Esophagus squamous epithelium (tissue), 5 donors: ENCODE measurements around the gene KIAA1671. TPM values are rescaled to one million over a fixed set of nuclear protein-coding genes. Genes with fewer than 3 reads are reported as not detected.

Experiments
- DNase-seq: peaks from one replicate; lab custom pipeline; 2025; lab: John Stamatoyannopoulos, UW
- H3K27ac ChIP-seq, 4 donors: fragments of 200-600 bp; sonication (generic); one replicate each; pipeline ENCODE4 v1.5.1; 2016 to 2019; ENCODE audit warnings: mild to moderate bottlenecking in 1 of 4
- H3K27me3 ChIP-seq, 4 donors: fragments of 200-600 bp; sonication (generic); 1 replicate in 3 of 4; 2 replicates in 1 of 4; pipeline versions ENCODE4 v1.5.1 to v1.6.0; 2017 to 2021; ENCODE audit warnings: antibody characterized with exemption in 1 of 4
- H3K36me3 ChIP-seq, 3 donors: fragments of 200-600 bp; sonication (generic); one replicate each; pipeline ENCODE4 v1.5.1; 2016 to 2019
- H3K4me1 ChIP-seq, 3 donors: fragments of 200-600 bp; sonication (generic); one replicate each; pipeline ENCODE4 v1.5.1; 2017 to 2019
- H3K4me3 ChIP-seq, 4 donors: fragments of 200-600 bp; sonication (generic); 1 replicate in 3 of 4; 2 replicates in 1 of 4; pipeline ENCODE4 v1.5.1; 2016 to 2019; ENCODE audit warnings: mild to moderate bottlenecking in 2 of 4, moderate library complexity in 1 of 4
- H3K9me3 ChIP-seq, 3 donors: fragments of 200-600 bp; sonication (generic); one replicate each; pipeline ENCODE4 v1.5.1; 2016 to 2019
- POLR2A ChIP-seq, 4 donors: fragments of 450-650 bp; IDR thresholded peaks; one replicate each; pipeline ENCODE4 v1.6.1; 2017; ENCODE audit warnings: antibody characterized with exemption in 4 of 4, mild to moderate bottlenecking in 4 of 4, moderate library complexity in 3 of 4
- WGBS, 2 donors: methylation state at CpG; one replicate each; pipeline ENCODE4 v1.1.5; 2018; 5-methylcytosine and 5-hydroxymethylcytosine counted together
- intact Hi-C: fragments of 100-400 bp; cut with DNase I; formaldehyde crosslinking; loops from one replicate; pipeline ENCODE4 v1.15.0; 2022
- total RNA-seq, 4 donors: library from RNA; depleted of rRNA; stranded (reverse); fragments of >200 nt; gene quantifications; one replicate each; pipeline ENCODE4 v1.1.0, GENCODE V29; 2016
- TF ChIP-seq, protein P1 (sequence below), 6 experiments: fragments of 450-650 bp in 4 of 6; fragments of 200-600 bp in 2 of 6; sonication (generic) in 2 of 6; IDR thresholded peaks; one replicate each; pipeline ENCODE4 v1.5.1; 2016 to 2019; ENCODE audit warnings: antibody characterized with exemption in 6 of 6, mild to moderate bottlenecking in 4 of 6, moderate library complexity in 4 of 6
- donor health status: DM: yes; HTN: yes; CAD: no.

KIAA1671 gene
- total RNA-seq, 4 donors from 2014 or later: 43.1 to 73.2 (median 47.5) TPM

DNA sequence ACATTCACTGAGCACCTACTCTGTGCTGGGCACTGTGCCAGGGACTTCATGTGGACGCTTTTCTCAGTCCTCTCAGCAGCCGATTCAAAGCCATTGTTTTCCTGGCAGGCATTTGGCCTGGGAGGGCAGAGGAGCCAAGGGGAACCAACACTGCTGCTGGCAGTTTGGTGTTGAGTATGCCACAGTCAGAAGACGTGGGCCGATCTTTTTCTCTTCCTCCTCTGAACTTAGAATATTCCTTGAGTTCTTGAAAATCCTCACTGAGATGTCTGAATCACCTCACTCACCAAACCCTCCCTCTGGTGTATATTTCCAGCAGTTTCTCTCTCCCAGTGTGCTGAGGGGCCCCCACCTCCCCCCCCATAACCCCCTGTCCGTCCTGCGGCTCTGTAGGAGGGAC, 132.6 kb downstream of the KIAA1671 start:
- Histone ChIP-seq H3K4me1 (peaks cover 11 to 43% (median 15%) of the 10 kb centered on the region in 3 donors), H3K9me3 (no peaks in the 10 kb centered on the region), H3K27ac (no peak overlapping the region), H3K4me3 (no peak overlapping the region), H3K36me3 (no peaks in the 10 kb centered on the region), H3K27me3 (no peaks in the 10 kb centered on the region)
- 61 to 81% methylated on average over 6 of the region's 6 CpGs for WGBS, 2 donors
- DNase-seq: no peak
- TF ChIP-seq, protein P1, sequence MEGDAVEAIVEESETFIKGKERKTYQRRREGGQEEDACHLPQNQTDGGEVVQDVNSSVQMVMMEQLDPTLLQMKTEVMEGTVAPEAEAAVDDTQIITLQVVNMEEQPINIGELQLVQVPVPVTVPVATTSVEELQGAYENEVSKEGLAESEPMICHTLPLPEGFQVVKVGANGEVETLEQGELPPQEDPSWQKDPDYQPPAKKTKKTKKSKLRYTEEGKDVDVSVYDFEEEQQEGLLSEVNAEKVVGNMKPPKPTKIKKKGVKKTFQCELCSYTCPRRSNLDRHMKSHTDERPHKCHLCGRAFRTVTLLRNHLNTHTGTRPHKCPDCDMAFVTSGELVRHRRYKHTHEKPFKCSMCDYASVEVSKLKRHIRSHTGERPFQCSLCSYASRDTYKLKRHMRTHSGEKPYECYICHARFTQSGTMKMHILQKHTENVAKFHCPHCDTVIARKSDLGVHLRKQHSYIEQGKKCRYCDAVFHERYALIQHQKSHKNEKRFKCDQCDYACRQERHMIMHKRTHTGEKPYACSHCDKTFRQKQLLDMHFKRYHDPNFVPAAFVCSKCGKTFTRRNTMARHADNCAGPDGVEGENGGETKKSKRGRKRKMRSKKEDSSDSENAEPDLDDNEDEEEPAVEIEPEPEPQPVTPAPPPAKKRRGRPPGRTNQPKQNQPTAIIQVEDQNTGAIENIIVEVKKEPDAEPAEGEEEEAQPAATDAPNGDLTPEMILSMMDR (IDR thresholded peaks at IDR 0.05): no peak
- no peak for TF ChIP-seq POLR2A (IDR thresholded peaks at IDR 0.05)
- intact Hi-C loops: no loop called here

DNA sequence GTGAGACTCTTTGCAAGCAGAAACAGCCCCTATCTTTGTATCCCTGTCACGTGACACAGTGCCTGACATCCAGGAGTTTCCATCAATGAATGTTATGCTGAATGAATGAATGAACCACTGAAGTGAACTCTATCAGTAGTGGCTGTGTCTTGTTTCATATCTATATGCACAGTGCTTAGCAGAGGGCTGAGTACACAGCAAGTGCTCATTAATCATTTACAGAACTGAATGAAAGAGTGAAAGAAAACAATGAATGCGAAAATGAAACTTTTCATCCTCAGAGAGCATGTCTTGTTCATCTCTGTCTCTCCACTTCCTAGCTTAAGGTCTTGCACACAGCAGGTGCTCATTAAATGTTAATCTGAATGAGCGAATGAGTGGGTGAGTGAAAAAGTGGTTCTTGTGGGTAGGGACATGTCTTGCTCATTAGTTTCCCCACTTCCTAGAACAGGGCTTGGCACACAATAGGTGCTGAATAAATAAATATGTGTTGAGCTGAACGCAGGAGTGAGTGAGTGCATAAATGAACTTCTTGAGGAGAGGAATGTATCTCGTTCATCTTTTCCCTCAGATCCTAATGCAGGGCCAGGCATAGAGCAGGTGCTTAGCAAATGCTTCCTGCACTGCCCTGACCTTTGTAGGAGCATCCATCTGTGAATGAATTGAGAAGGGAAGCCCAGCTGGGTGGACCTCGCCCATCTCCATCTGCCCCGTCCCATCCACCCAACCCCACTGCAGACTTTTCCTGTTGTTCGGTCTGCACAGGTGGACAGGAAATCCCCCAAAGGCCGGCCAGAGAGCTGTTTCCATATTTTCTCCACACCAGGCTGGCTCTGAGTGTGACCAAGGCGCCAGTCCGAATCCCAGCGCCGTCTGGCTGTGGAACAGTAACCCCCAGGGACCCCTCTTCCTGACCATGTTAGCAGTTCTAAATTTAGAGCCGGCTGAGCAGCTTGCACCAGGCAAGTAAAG, 133.7 kb downstream of the KIAA1671 start:
- peak overlapping the region in 1 of 4 donors; percentile 22 for H3K27ac ChIP-seq
- H3K4me1 ChIP-seq: peaks cover 11 to 48% (median 16%) of the 10 kb centered on the region in 3 donors
- H3K4me3 ChIP-seq: no peak overlapping the region
- no peak for DNase-seq
- WGBS, 2 donors: 44 to 55% methylated on average over 11 to 14 of the region's 14 CpGs
- intact Hi-C loops: no loop called here
- TF ChIP-seq, protein P1 (IDR thresholded peaks at IDR 0.05): no peak
- no peak for TF ChIP-seq POLR2A (IDR thresholded peaks at IDR 0.05)
- no peaks in the 10 kb centered on the region for H3K36me3 ChIP-seq
- H3K9me3 ChIP-seq: no peaks in the 10 kb centered on the region
- H3K27me3 ChIP-seq: no peaks in the 10 kb centered on the region

DNA sequence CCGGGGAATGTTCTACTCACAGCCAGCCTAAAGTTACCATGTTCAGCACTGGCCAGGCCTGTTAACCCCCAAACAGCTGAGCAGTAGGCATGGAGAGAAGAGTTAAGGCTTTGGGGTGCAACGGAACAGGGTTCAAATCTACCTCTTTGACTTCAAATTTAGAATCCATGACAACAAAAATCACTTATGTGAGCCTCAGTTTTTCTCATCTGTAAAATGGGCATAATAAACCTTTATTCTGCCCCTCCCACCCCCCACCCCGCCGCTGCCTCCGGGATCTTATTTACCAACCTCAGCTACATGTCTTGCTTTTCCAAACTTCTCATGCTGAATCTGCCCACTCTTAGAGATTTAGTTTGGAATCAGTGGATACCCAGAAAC, 134.4 kb downstream of the KIAA1671 start:
- Histone ChIP-seq H3K36me3 (no peaks in the 10 kb centered on the region), H3K27me3 (no peaks in the 10 kb centered on the region), H3K9me3 (no peaks in the 10 kb centered on the region), H3K27ac (peak overlapping the region in 1 of 4 donors; percentile 22), H3K4me3 (no peak overlapping the region), H3K4me1 (peaks cover 11 to 48% (median 16%) of the 10 kb centered on the region in 3 donors)
- intact Hi-C loops: no loop called here
- TF ChIP-seq POLR2A (IDR thresholded peaks at IDR 0.05): no peak
- TF ChIP-seq, protein P1 (IDR thresholded peaks at IDR 0.05): no peak
- WGBS, 2 donors: 47 to 77% methylated on average over 4 to 5 of the region's 5 CpGs
- DNase-seq: no peak

DNA sequence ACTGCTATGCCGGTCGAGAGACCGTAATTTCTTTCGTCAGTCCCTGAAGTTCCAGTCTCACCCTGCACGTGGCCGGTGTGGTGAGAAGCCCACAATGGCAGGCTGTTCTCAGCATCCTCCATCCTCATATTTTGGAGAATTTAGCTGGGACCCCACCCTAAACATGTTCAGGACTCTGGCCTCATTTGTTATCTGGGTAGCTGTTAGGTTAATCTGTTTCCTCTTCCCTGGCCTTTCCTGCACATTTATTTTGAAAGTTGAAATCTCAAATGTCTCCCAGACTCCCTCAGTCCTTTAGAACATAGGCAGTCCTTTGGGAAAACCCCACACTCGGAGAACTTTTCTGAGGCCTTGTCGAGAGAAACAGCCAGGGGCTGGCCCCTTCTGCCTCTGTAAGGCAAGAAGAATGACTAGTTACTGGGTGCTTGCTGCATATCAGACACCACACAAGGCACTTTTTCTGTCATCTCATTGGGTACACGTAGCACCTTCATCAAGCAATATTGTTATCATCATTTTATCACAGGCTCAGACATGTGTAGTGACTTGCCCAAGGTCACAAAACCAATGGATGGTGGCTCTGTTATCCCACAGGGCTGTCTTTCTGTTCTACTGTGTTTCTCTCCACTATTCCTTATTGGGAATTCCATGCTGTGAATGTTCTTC, 137.8 kb downstream of the KIAA1671 start:
- Histone ChIP-seq H3K4me1 (peaks cover 5 to 45% (median 16%) of the 10 kb centered on the region in 3 donors), H3K4me3 (no peak overlapping the region), H3K27ac (no peak overlapping the region), H3K36me3 (no peaks in the 10 kb centered on the region), H3K9me3 (no peaks in the 10 kb centered on the region), H3K27me3 (no peaks in the 10 kb centered on the region)
- 65 to 78% methylated on average over 9 of the region's 9 CpGs for WGBS, 2 donors
- DNase-seq: no peak
- intact Hi-C loops: no loop called here
- TF ChIP-seq POLR2A (IDR thresholded peaks at IDR 0.05): no peak

DNA sequence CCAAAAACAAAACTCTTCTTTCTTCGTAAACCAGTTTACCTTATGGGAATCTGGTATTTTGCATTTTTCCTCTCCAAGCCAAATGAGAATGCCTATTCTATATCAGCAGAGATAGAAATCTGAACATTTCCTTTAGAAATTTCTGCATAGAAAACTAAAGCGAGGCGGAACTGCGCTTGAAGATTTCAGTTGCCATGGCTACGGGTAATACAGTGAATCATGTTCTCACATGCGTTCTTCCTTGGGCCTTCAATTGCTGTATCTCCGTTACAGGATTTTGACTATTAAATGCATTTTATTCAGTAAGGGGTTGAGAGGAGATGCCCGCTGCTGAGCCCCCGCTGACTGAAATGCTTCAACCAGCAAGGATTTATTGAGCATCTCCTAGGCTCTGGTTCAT, 138.9 kb downstream of the KIAA1671 start:
- Histone ChIP-seq H3K4me1 (peaks cover 0 to 34% (median 11%) of the 10 kb centered on the region in 3 donors), H3K27me3 (no peaks in the 10 kb centered on the region), H3K36me3 (peaks cover 0 to 9% (median 0%) of the 10 kb centered on the region in 3 donors), H3K9me3 (no peaks in the 10 kb centered on the region), H3K4me3 (no peak overlapping the region), H3K27ac (no peak overlapping the region)
- DNase-seq: no peak
- WGBS, 2 donors: 65 to 71% methylated on average over 9 of the region's 9 CpGs
- intact Hi-C loops: no loop called here
- no peak for TF ChIP-seq POLR2A (IDR thresholded peaks at IDR 0.05)
- TF ChIP-seq, protein P1 (IDR thresholded peaks at IDR 0.05): no peak
